OCI-LY7 (cell line): ENCODE measurements around the gene SIX3. TPM values are rescaled to one million over a fixed set of nuclear protein-coding genes. Genes with fewer than 3 reads are reported as not detected.

ENCODE experiments used
- BruUV-seq: library from RNA; stranded (reverse); fragments of 400-500 nt; replicated peaks from 2 replicates; lab custom pipeline; 2021; lab: Mats Ljungman, UMichigan
- CTCF ChIA-PET: fragments of 300-600 bp; sonication (Branson Sonifier 250); formaldehyde crosslinking; loops from one replicate; lab custom pipeline; 2022; ENCODE audit warnings: antibody characterized with exemption; ENCODE audit not compliant: unreplicated experiment; lab: Charles Lee
- POLR2A ChIA-PET: fragments of 300-600 bp; sonication (Branson Sonifier 250); formaldehyde crosslinking; loops from one replicate; lab custom pipeline; 2022; ENCODE audit warnings: antibody characterized with exemption; lab: Charles Lee
- DNase-seq: peaks from one replicate; pipeline ENCODE4 v3.0.0-alpha.2; 2015; ENCODE audit warnings: low spot score
- H2AFZ ChIP-seq: fragments of 200-600 bp; sonication (generic), shearing (Covaris generic); 2 replicates; pipeline ENCODE4 v1.6.1; 2014; ENCODE audit warnings: mild to moderate bottlenecking, antibody characterized with exemption, low read length, moderate library complexity
- H3K27ac ChIP-seq: fragments of 200-600 bp; sonication (generic); 2 replicates; pipeline ENCODE4 v1.5.1; 2014; ENCODE audit warnings: mixed run types, low read depth, mild to moderate bottlenecking, moderate library complexity, low read length, inconsistent platforms; ENCODE audit not compliant: poor library complexity, severe bottlenecking
- H3K36me3 ChIP-seq: fragments of 200-600 bp; sonication (generic); 2 replicates; pipeline ENCODE4 v1.6.1; 2014; ENCODE audit warnings: mild to moderate bottlenecking, antibody characterized with exemption, low read length, moderate library complexity, mixed read lengths; ENCODE audit not compliant: insufficient read depth
- H3K4me1 ChIP-seq: fragments of 200-600 bp; sonication (generic); 2 replicates; pipeline ENCODE4 v1.5.1; 2014; ENCODE audit warnings: mild to moderate bottlenecking, low read length; ENCODE audit not compliant: insufficient read depth, poor library complexity, severe bottlenecking
- H3K4me2 ChIP-seq: fragments of 200-600 bp; sonication (generic); 2 replicates; pipeline ENCODE4 v1.6.1; 2014; ENCODE audit warnings: mild to moderate bottlenecking, low read length
- H3K4me3 ChIP-seq: fragments of 200-600 bp; sonication (generic); 2 replicates; pipeline ENCODE4 v1.5.1; 2014; ENCODE audit warnings: mild to moderate bottlenecking, low read depth, low read length; ENCODE audit not compliant: poor library complexity, severe bottlenecking
- H3K79me2 ChIP-seq: fragments of 200-600 bp; sonication (generic); 2 replicates; pipeline ENCODE4 v1.6.1; 2016; ENCODE audit warnings: low read depth, mild to moderate bottlenecking, low read length, moderate library complexity, mixed read lengths; ENCODE audit not compliant: insufficient read depth
- H3K9me2 ChIP-seq: fragments of 200-600 bp; sonication (generic); 2 replicates; pipeline ENCODE4 v1.6.1; 2016; ENCODE audit warnings: mild to moderate bottlenecking, low read length, mixed read lengths; ENCODE audit not compliant: insufficient read depth
- H3K9me3 ChIP-seq: fragments of 200-600 bp; sonication (generic); 2 replicates; pipeline ENCODE4 v1.6.1; 2014; ENCODE audit warnings: mild to moderate bottlenecking, mixed run types, low read length, mixed read lengths
- H4K20me1 ChIP-seq: fragments of 200-600 bp; sonication (generic); 2 replicates; pipeline ENCODE4 v1.6.1; 2014; ENCODE audit warnings: mild to moderate bottlenecking, antibody characterized with exemption, low read length, moderate library complexity, mixed read lengths; ENCODE audit not compliant: insufficient read depth
- EZH2phosphoT487 ChIP-seq: fragments of 200-600 bp; sonication (generic); IDR thresholded peaks from 2 replicates; pipeline ENCODE4 v1.6.1; 2018; ENCODE audit warnings: low read depth, borderline replicate concordance, mild to moderate bottlenecking, mixed run types, antibody characterized with exemption, low read length, moderate library complexity, mixed read lengths
- intact Hi-C: fragments of 100-400 bp; cut with micrococcal nuclease; formaldehyde crosslinking; loops from one replicate; pipeline ENCODE4 v1.10.0; 2022; ENCODE audit not compliant: unreplicated experiment
- total RNA-seq, 2 experiments: library from RNA; depleted of rRNA in 1 of 2; stranded (reverse); fragments of >200 nt in 1 of 2; shearing (Covaris generic) in 1 of 2; gene quantifications; 2 replicates each; pipeline ENCODE4 v1.2.3, GENCODE V29; 2014 to 2022
- TF ChIP-seq, protein P1 (sequence below): fragments of 200-600 bp; sonication (generic); conservative IDR thresholded peaks from 2 replicates; pipeline ENCODE4 v1.5.1; 2014; ENCODE audit warnings: mild to moderate bottlenecking, antibody characterized with exemption, low read length, moderate library complexity, mixed read lengths

The SIX3 gene
- total RNA-seq, 2 experiments from 2014 or later, result not detected

DNA sequence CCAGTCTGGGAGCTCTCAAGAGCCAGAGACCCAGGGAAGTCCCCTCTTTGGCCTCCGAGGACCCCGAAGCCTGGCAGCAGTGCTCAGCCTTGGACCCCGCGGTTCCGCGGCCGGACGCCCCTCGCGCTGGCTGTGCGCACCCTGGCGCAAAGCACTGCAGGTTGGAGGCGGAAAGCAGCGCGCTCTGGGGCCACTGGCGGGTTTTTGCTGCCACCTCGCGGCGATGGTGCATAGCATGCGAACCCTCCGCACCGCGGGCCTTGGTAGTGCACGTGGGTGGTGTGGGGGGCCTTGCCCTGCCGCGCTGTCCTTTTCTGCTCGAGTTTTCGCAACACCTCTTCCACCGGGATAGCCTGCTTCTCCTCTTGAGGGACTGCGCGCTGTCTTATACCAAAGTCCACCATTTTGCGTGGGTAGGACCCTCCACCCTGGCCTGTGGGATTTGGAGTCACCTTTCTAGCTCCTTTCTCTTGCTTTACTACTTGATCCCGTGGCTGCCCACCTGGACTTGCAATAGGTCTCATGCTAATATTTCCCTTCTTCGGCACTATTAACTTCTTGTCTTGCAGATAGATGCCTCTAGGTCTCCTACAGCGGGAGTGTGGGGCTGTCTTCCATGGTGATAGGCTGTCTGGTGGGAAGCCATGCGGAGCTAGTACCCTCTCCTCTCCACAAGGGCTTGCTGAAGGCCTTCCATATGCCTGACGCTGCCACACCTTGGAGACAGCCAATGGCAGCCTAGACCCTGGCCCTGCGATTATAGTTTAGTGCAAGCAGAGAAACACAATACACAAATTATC is 14.3 kb downstream of the SIX3 start:
- Histone ChIP-seq H3K9me2 (no peaks in the 10 kb centered on the region), H2AFZ (peak overlapping the region; percentile 68; the same call in 1 of the 2 replicates), H3K27ac (no peak overlapping the region), H4K20me1 (no peaks in the 10 kb centered on the region), H3K9me3 (no peaks in the 10 kb centered on the region), H3K79me2 (no peaks in the 10 kb centered on the region), H3K36me3 (no peaks in the 10 kb centered on the region), H3K4me3 (no peak overlapping the region), H3K4me1 (no peaks in the 10 kb centered on the region), H3K4me2 (peak overlapping the region; percentile 35; the same call in 1 of the 2 replicates)
- ChIA-PET POLR2A (interaction anchor here (0.5 to 0.6 kb wide), 2 partner anchors 16 to 483 kb away, joined by 3 to 13 read pairs; no protein-coding TSS in a partner anchor), CTCF (interaction anchor here (1.5 kb wide), 1 partner anchor 563 kb away, joined by 5 read pairs; no protein-coding TSS in a partner anchor)
- DNase-seq, result peak; percentile 73
- intact Hi-C loops, result loop anchor here (2.0 to 5.0 kb wide), 5 partner anchors 187 to 913 kb away; no protein-coding TSS in a partner anchor
- no TSS peak for BruUV-seq
- TF ChIP-seq, protein P1, sequence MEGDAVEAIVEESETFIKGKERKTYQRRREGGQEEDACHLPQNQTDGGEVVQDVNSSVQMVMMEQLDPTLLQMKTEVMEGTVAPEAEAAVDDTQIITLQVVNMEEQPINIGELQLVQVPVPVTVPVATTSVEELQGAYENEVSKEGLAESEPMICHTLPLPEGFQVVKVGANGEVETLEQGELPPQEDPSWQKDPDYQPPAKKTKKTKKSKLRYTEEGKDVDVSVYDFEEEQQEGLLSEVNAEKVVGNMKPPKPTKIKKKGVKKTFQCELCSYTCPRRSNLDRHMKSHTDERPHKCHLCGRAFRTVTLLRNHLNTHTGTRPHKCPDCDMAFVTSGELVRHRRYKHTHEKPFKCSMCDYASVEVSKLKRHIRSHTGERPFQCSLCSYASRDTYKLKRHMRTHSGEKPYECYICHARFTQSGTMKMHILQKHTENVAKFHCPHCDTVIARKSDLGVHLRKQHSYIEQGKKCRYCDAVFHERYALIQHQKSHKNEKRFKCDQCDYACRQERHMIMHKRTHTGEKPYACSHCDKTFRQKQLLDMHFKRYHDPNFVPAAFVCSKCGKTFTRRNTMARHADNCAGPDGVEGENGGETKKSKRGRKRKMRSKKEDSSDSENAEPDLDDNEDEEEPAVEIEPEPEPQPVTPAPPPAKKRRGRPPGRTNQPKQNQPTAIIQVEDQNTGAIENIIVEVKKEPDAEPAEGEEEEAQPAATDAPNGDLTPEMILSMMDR, result peak; percentile 87
- no peak for TF ChIP-seq EZH2phosphoT487

GRCh38 chr2:44956843-44957242 is 15.3 kb downstream of the SIX3 start:
- Histone ChIP-seq H3K4me2 (no peak overlapping the region), H3K9me3 (no peaks in the 10 kb centered on the region), H2AFZ (no peak overlapping the region), H3K27ac (no peak overlapping the region), H3K79me2 (no peaks in the 10 kb centered on the region), H3K4me1 (no peaks in the 10 kb centered on the region), H3K36me3 (no peaks in the 10 kb centered on the region), H3K9me2 (no peaks in the 10 kb centered on the region), H4K20me1 (no peaks in the 10 kb centered on the region), H3K4me3 (no peak overlapping the region)
- TF ChIP-seq, protein P1, result no peak
- TF ChIP-seq EZH2phosphoT487, result no peak
- DNase-seq, result no peak
- intact Hi-C loops, result loop anchor here (2.0 to 5.0 kb wide), 4 partner anchors 478 to 915 kb away; no protein-coding TSS in a partner anchor
- no TSS peak for BruUV-seq
- ChIA-PET POLR2A (no interaction called here), CTCF (no interaction called here)
